ENCODE measurements around the gene SLC30A1.
A peak's percentile ranks its signal among the peaks of the same experiment; 100 is the strongest.

Gene SLC30A1

DNA sequence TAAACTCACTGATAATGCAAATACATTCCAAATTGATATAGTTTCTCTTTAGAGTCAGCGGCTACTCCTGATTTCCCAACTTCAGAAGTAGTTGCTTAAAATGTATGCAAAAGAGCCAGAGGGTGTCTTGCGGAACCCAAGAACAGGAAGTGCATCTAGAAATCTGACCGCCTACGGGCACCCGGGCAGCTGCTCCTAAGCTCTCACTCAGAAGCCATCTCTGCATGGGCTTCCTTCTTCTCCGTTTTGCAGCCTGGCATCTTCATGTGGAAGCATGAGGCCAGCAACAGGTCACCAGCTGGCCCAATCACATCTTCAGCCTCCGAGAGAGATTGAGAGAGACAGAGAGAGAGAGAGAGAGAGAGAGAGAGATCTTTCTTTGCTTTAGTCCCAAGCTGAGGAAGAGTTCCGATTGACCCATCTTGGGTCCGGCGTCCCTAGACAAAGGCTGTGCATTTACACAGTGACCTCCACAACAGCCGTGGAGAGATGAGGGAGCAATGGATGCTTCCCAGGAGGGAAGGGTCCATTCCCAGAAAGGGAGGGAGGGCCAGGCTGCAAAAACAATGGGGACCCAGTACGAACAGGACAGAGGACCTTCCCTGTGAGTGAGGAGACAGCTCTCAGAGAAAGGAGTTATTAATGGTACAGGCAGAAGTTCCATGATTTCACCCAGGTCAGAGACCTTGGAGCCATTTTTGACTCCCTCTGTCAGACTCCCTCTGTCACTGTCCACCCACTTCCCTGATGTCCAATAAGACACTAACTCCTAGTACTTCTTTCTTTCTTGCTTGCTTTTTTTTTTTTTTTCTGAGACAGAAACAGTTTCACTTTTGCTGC, 28.2 kb upstream of the SLC30A1 start:
- peak in 2 of 6 experiments; percentile 13 to 21 for DNase-seq

DNA sequence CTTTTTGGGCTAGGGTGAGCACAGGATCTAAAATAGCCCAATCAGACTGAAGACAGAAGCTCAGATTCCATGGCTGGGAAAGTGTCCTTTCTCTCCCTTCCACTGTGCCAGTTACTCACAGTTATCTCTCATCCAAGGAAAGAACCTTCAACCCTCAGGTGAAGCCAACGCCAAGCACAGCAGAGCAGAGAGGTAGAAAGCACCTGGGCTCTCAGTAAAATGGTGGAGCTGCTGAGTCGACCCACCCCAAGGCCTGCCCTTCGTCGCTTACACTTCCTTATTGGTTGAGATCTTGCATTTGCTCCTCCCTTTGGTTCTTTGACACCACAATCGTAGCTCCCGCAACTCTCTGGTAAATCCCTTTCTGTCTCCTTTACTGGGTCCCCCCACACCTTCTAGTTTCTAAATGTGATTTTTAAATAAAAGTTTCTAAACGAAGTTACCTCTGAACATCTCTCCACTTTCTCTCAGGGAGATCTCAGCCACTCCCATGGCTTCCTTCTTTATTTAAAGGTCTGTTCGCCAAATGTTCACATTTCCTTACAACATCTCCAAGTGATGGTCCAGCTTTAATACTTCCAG, 27.5 kb upstream of the SLC30A1 start:
- DNase-seq = no peak

DNA sequence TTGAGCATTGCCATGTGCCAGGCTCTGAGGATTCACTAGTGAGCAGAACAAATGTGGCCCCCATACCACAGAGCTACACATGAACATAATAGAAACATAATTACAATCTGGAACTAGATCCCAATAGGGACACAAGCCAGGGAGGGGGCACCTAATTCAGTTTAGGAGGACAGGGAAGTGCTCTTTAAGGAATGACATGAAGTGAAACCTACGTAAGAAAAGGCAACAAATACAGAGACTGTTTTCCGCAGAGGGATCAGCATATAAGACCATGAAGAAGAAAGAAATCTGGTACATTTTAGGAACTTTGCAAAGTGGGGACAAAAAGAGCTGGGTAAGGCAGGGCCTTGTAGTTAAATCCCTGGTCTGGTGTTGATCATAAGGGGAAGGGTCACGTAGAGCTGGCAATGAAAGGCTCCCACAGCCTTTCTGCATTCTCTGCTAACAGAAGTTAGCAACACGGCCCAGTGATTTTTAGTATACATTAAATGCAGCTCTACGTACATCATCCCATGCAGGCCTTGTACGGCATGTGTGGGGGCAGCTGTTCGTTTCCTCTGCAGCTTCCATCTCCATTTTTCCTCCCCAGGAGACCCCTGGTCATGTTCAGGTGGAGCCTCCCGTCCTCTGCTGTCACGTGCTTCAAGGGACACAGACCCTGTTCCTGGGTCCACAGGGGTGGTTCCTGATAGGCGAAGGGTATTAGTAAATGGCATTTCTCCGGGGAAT, 26.8 kb upstream of the SLC30A1 start:
- no peak for DNase-seq

DNA sequence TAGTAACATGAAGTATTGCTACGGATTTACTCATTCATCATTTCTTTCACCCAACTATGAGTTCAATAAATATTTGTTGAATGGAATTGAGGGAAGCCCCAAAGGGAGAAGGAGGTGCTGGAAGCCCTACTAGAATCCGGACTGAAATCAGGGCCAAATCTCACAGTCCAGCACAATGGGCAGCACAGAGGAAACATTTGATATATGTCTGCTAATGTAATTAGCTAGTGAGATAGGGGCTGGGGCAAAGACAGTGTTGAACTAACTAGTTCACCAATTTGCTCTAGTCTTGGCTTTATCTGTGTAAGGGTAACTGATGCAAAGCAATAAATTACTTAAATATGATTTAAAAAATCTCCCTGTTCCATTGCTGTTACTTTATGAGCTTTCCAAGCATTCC, 26.1 kb upstream of the SLC30A1 start:
- no peak for DNase-seq

DNA sequence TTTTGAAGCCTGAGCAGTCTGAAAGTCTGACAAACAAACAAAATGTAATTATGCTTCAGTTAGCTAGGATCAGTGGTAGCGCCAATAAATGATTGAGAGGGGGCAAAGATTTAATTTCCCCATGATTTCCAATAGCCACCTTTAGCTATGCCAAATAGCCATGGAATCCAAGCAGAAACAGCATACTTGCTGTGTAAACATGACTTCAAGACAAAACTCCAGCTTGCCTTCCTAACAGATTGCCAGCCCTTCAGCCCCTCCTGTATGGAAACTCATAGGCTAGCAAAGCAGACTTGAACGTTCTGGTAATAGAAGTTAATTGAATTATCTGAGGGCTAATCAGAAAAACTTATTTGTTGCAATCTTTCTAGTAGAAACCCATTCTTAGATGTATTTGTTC, 25.6 kb upstream of the SLC30A1 start:
- no peak for DNase-seq

DNA sequence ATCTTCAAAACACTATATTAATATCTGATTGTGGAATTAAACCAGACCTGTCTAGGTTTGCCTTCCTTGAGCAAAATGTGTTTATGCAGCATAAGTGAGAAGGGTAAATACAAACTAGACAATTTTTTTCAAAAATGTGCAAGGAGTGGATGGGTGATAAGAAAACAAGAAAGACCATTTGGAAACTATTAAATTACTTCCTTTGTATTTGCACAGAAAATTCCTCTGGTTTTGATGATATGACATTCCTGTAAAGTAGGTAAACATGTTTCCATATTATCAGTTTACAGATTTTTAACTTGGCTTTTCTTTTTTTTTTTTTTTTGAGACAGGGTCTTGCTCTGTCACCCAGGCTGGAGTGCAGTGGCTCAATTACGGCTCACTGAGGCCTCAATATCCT, 24.8 kb upstream of the SLC30A1 start:
- DNase-seq = no peak

DNA sequence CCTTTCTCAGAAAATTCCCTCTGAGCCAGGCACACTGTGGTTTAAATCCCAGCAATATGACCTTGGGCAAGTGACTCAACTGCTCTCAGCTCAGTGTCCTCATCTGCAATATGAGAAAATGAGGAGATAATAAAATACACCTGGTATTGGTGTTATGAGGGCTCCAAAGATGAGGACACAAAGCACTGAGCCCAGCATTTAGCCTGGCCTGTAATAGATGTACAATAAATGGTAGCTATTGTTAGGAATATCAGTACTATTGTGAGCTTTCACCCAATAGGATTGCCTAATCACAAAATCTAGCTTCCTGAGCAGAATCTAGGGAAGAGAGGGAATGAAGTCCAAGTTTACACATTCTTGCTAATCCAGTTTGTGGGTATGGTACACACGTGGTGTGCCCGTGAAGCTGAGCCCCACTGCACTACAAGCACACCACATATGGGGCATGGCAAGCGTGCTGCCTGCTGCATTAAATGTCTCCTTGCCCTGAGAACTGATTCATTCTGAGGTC, 24.3 kb upstream of the SLC30A1 start:
- DNase-seq = no peak

DNA sequence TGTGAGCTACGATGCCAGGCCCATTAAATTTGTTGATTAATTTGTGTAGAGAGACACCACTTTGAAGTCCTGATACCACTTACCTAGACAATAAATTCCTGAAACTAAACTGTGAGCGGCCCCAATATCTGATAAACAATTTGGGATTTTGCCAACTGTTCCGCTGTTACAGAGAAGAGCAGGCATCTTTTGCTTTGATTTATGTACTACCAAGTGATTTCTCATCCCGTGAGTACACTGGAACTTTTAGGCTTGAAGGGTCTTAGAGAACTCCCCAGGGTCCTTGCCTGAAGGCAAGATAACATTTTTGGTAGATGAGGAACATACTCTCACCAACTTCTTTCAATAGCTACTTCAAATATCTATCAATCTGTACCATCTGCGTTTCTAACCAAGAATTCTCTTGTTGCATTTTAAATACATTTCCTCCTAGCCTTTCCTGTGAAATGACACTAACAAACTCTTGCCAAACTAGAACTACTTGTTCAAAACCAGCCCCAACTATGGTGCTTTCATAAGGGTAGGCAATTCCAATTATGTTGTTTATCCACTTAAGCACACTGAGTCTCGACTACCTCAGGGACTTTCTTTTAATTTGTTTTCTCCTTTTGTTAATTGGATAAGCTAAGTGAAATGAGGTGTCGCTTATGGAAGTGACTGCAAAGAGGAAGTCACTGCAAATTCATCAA, 23.2 kb upstream of the SLC30A1 start:
- DNase-seq = no peak

DNA sequence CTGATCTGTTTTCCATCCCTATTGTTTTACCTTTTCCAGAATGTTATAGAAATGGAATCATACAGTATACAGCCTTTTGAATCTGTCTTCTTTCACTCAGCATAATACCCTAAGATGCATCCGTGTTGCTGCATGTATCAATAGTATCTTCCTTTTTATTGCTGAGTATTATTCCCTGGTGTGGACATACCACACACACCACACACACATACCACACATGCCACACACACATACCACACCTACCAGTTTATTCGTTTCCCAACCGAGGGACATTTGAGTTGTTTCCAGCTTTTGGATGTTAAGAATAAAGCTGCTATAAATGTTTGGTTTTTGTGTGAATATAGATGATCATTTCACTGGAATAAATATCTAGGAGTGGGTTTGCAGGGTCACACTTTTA, 22.2 kb upstream of the SLC30A1 start:
- DNase-seq = no peak

DNA sequence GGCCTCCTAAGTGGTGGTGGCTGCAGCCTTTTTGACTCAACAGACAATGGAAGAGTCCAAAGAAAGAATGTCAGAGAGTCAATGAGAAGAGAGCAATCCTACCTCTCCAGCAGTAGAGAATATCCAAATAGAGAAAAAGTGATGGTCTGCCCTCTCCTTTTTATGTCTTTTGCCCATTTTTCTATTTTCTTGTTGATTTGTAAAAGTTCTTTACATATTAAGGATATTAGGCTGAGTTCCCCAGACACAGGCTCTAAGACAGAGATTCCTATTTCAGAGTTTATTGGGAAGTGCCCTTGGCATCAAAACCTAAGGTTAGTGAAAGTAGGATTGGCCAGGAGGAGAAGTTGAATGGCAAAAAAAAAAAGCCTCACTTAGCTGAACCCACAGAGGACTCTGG, 20.3 kb upstream of the SLC30A1 start:
- DNase-seq = no peak

DNA sequence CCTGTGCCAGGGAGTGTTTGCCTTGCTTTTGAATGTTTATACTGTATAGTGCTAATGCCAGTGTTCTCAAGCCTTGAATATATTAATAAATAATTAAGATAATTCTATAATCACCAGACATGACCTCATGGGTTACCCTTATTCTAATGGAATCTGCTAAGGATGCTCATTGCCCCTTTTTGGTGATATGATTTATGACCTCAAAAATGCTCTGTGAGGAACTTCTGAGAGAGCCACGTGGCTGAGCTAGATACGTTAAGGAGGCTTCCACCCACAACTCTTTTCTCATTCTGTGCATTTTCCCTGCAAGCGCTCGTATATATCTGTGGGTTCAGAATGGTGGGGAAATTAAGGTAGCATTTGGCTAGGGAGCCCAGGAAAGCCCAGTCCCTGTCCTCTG, 19.6 kb upstream of the SLC30A1 start:
- no peak for DNase-seq

DNA sequence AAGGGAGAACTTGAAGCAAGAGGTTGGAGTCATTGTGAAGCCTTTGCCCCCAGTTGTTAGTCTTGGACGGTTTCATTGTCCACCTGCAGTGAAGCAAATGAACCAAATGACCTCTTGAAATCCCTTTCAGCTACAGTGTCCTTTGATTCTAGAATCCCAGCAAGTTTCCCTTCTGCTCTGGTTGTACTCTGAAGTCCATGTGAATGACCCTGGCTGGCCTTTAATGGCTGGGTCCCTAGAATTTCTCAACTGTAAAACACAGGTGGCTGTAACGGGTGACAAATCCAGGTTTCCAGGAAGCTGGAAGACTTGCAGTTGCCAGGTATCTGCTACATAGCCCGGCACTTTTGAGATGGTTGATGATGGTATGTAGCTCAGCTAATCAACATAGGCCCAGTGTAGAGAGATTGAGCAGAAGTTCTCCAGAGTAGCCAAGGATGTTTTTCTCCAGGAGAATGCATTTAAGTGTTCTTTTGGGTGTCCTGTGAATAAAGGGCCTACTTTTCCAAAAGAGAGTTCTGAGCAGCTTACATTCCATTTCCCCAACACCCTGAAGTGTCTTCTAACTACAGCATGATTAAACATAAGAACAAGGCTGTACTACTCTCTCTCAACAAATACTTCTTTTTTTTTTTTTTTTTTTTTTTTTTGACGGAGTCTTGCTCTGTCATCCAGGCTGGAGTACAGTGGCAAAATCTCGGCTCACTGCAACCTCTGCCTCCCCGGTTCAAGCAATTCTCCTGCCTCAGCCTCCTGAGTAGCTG, 17.6 kb upstream of the SLC30A1 start:
- DNase-seq = no peak

DNA sequence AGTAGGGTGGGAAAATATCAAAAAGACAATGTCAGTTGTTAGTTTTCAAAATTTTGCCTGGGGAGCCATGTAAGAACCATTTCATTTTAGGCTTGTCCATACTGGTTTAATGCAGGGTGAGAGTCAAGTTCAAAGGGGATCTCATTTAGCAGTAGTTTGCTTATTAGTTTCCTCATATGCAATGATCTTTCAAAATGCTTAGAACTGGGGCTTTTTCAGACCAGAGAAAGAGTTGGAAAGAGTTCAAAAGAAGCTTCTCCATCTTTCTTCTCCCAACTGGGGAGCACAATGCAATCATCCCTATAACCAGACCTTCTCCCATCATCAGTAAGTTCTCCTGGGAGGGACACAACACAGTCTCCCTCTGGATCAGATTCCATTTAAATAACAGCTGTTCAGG, 16.5 kb upstream of the SLC30A1 start:
- DNase-seq = no peak

DNA sequence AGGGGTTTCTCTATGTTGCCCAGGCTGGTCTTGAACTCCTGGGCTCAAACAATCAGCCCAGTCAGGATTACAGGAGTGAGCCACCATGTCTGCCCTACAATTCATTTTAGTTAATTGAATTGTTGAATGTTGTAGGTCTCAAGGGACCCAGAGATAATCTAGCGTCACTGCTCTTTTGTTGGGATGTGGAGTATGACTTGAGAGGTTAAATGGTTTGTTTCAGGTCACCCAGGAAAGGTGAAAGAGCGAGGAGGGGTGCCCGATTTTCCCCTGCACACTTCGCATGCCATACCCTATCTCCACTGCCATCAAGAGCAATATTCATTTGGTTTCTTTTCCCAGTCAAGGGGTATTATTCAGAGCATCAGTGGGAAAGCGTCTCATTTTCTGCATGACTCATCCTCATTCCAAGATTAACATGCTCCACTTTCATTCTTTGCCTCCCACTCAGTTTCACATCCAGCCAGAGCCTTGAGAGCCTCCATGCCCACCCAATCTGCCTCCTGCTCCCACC, 13.1 kb upstream of the SLC30A1 start:
- DNase-seq = no peak

DNA sequence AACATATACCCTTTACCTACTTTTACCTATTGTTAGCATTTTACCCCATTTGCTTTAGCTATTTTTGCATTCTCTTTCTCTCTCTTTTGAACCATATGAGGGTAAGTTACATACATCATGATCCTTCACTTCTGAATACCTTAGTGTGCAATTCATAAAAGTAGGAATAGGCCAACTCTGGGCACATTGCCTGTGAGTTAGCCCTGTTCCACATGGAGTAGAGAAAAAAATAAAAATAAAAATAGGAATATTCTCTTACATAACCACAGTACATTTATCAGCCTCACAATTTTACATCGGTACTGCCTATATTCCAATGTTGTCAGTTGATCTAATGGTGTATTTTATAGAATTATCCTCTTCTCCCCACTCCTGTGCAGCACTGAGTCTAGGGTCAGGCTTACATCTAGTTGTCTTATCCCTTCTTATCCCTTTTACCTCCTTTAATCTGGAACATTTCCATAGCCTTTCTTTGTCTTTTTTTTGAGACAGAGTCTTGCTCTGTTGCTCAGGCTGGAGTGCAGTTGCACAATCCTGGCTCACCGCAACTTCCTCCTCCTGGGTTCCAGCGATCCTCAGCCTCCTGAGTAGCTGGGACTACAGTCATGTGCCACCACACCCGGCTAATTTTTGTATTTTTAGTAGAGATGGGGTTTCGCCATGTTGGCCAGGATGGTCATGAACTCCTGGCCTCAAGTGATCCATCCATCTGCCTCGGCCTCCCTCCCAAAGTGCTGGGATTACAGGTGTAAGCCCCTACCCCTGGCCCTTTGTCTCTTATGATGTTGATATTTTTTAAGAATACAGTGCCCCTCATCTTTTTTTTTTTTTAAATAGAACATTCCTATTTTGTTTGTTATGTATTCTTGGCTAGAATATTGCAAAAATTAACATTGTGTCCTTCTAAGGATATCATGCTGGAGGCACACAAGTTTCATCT, 11.1 kb upstream of the SLC30A1 start:
- DNase-seq = no peak

DNA sequence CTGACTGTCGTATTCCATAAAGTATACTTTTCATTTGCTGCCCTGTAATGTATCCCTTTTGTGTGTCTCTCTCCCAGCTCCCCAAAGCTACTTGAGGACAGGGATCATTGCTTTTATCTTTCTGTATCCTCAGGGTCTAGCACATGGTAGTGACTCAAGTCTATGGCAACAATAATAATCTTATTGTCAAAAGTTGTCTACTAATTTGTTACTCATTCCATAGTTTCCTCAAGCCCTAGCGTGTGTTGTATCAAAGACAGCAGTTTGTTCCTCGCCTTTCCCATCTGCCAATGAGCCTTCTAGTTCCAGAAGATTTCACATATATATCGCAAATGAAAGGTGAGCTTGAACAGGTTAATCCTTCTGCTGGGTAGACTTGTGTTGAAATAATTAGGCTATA, 9.8 kb upstream of the SLC30A1 start:
- DNase-seq = no peak

DNA sequence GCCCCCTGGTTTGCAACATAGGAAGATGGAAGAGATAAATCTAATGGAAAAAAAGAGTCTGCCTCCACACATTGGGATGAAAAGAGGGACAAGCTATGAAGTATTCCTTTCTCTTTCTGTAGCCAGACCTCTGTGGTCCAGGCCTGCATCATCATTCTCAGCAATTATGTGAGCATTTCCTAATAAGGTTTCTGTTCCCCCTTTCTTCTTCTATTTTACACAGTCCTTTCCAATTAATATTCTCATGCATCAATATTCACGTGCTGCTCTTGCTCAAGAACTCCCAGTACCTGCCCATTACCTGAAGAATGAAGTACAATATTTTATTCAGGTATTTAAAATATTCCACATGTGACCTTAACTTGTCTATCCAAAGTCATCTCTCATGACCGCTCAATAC, 8.2 kb upstream of the SLC30A1 start:
- DNase-seq = no peak

DNA sequence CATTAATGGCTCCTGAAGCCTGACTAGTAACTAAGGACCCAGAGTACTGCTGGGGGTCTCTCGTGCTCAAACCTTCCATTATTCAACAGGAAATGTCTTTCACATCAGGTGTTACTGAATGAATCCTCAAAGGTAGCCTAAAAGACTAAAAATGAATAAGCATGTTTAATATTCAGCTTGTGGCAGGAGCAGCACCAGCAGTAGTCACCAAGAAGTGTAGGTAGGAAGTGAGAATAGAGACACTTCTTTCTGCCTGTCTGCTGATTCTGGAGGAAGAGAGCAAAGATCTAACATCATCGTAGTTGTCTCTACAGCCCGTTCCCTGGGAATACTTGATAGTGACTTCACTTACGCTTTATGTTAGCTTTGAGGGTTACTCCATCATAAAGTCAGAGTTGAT, 7.6 kb upstream of the SLC30A1 start:
- DNase-seq = no peak

DNA sequence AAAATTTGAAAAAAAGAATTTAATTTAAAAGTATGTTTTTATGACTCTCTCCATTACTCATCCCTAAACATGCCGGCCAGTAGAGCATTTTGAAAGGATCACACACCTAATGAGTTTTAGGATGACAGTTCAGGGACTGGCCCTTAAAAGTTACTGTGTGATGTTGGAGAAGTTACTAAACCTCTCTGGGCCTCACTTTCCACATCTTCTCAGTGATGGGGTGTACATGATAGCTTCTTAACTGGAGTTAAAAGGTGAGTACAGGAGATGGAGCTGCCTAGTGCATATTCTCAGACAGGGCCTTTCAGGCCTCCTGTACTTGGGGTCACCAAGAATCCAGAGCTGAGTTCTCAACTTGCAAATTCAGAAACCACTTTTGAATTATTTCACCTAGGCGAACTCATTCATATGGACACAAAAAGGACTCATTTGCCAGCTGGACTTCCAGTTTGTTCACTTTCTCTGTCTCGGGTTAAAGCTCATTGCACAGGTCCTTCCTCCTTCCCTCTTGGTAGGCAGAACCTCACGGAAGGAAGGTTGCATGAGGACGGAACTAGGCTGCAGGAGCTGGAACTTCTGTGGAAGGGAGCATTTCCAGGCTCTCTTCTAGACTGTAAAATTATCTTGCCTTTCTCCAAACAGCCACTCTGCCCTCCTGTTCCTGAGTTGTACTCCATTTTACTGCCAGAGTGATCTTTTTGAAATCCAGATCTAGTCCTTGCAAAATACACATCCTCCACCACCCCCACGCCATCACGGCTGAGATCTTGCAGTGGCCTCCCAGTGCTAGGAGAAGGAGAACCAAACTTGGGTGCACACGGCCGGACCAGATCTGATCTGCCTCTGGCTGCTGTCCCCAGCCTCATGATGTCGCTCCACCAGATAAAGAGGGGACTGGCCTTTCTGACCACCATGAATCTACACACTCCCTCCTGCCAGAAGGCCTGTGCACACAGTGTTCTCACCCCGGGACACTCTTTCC, 4.3 kb upstream of the SLC30A1 start:
- no peak for DNase-seq

DNA sequence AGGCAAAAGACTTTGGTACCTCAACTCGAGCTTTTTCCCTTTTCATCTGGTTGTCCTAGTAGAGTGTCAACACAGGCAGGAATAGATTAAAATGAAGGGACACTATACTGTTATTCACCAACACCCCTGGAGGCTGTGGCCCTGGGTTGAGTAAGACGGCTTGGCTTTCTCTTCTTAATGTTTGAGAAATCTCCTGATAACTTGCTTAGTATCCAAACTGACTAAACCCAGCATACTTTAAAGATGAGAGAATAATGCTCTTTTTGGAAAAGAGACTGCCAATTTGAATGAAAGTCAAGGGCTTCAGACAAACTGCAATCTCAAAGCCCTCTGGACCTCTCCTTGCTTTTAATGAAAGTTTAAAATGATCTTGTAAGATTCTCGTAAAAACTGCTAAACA, 2.6 kb upstream of the SLC30A1 start:
- DNase-seq = no peak

Data from stimulated activated naive CD4-positive, alpha-beta T cell (primary cell).